H1 (cell line): Measurements from ENCODE around the gene ARFGEF3. TPM values are rescaled to one million over a fixed set of nuclear protein-coding genes. Genes with fewer than 3 reads are reported as not detected.

Experiments
- CTCF ChIA-PET: fragments of 300-600 bp; sonication (Branson Sonifier 250); formaldehyde crosslinking; loops from one replicate; lab custom pipeline; 2021; ENCODE audit not compliant: partially characterized antibody; lab: Charles Lee
- POLR2A ChIA-PET: fragments of 300-600 bp; sonication (Branson Sonifier 250); formaldehyde crosslinking; loops from one replicate; lab custom pipeline; 2021; ENCODE audit warnings: inconsistent platforms; ENCODE audit not compliant: partially characterized antibody; lab: Charles Lee
- DNase-seq, 2 experiments: peaks; one replicate each; pipeline versions ENCODE4 v3.0.0 to v3.0.0-alpha.2; 2010 to 2022; ENCODE audit warnings: low spot score in 2 of 2, low read depth in 1 of 2, mixed read lengths in 1 of 2
- FAIRE-seq: peaks from 2 replicates; lab custom pipeline; 2011; peaks lifted over from hg19 to GRCh38; lab: Jason Lieb, UNC
- H2AFZ ChIP-seq: 2 replicates; pipeline ENCODE4 v1.8.1; 2012; ENCODE audit warnings: low read length, inconsistent platforms
- H2AK5ac ChIP-seq: 2 replicates; pipeline ENCODE4 v1.6.1; 2013; ENCODE audit warnings: low read depth, low read length
- H2BK120ac ChIP-seq: replicated peaks from 2 replicates; pipeline ENCODE3; 2013; ENCODE audit warnings: low read depth, low read length, inconsistent platforms
- H2BK12ac ChIP-seq: 2 replicates; pipeline ENCODE4 v1.6.1; 2013; ENCODE audit warnings: low read depth, low read length
- H2BK15ac ChIP-seq: 2 replicates; pipeline ENCODE4 v1.6.1; 2013; ENCODE audit warnings: low read length
- H2BK20ac ChIP-seq: 2 replicates; pipeline ENCODE4 v1.6.1; 2013; ENCODE audit warnings: low read length
- H2BK5ac ChIP-seq: 2 replicates; pipeline ENCODE4 v1.6.1; 2013; ENCODE audit warnings: low read depth, low read length
- H3K14ac ChIP-seq: 2 replicates; pipeline ENCODE4 v1.6.1; 2013; ENCODE audit warnings: inconsistent platforms; ENCODE audit not compliant: insufficient read length
- H3K18ac ChIP-seq: 2 replicates; pipeline ENCODE4 v1.6.1; 2013; ENCODE audit warnings: low read length; ENCODE audit errors: extremely low read depth
- H3K23ac ChIP-seq: 2 replicates; pipeline ENCODE4 v1.6.1; 2013; ENCODE audit warnings: inconsistent platforms; ENCODE audit not compliant: insufficient read length
- H3K23me2 ChIP-seq: 2 replicates; pipeline ENCODE4 v1.6.1; 2013; ENCODE audit warnings: low read depth, low read length
- H3K27ac ChIP-seq: 2 replicates; pipeline ENCODE4 v1.6.1; 2011; ENCODE audit warnings: low read depth, low read length, inconsistent platforms
- H3K27me3 ChIP-seq, 4 experiments: replicated peaks in 1 of 4; 1 replicate in 1 of 4; 2 replicates in 3 of 4; pipeline versions ENCODE4 v1.6.1 to v1.8.1; 2011 to 2013; ENCODE audit warnings: low read length in 3 of 4, mild to moderate bottlenecking in 3 of 4, inconsistent platforms in 2 of 4, mixed read lengths in 2 of 4, moderate library complexity in 1 of 4; ENCODE audit not compliant: control insufficient read depth in 3 of 4, insufficient read depth in 3 of 4; ENCODE audit errors: extremely low read depth in 1 of 4
- H3K36me3 ChIP-seq, 4 experiments: 2 replicates each; pipeline versions ENCODE4 v1.6.1 to v1.8.1; 2011 to 2013; ENCODE audit warnings: mild to moderate bottlenecking in 4 of 4, low read length in 3 of 4, moderate library complexity in 2 of 4, control low read depth in 1 of 4, inconsistent platforms in 1 of 4; ENCODE audit not compliant: insufficient read depth in 4 of 4, control insufficient read depth in 2 of 4
- H3K4ac ChIP-seq: replicated peaks from 2 replicates; pipeline ENCODE3; 2013; ENCODE audit warnings: low read length, low read depth, mixed read lengths, inconsistent platforms; ENCODE audit not compliant: insufficient read length
- H3K4me1 ChIP-seq, 4 experiments: replicated peaks in 1 of 4; 1 replicate in 1 of 4; 2 replicates in 3 of 4; pipeline versions ENCODE4 v1.6.1 to v1.8.1; 2011 to 2013; ENCODE audit warnings: low read length in 3 of 4, inconsistent platforms in 2 of 4, mixed read lengths in 1 of 4; ENCODE audit not compliant: insufficient read depth in 4 of 4, control insufficient read depth in 3 of 4
- H3K4me2 ChIP-seq, 2 experiments: 2 replicates each; pipeline versions ENCODE4 v1.6.1 to v1.8.1; 2011 to 2013; ENCODE audit warnings: low read depth in 2 of 2, low read length in 2 of 2, control low read depth in 1 of 2, inconsistent platforms in 1 of 2, mild to moderate bottlenecking in 1 of 2; ENCODE audit not compliant: insufficient read depth in 1 of 2
- H3K4me3 ChIP-seq, 4 experiments: fragments of 200-600, 300-600 bp in 1 of 4; sonication (generic), shearing (Covaris generic), sonication (Bioruptor Twin) in 1 of 4; 2 replicates each; pipeline versions ENCODE4 v1.5.1 to v1.8.1; 2011 to 2016; ENCODE audit warnings: low read length in 4 of 4, low read depth in 3 of 4, control low read depth in 2 of 4, inconsistent platforms in 2 of 4, mild to moderate bottlenecking in 2 of 4, mixed read lengths in 1 of 4, moderate library complexity in 1 of 4; ENCODE audit not compliant: insufficient read depth in 2 of 4; ENCODE audit errors: extremely low read depth in 1 of 4
- H3K56ac ChIP-seq: replicated peaks from 2 replicates; pipeline ENCODE3; 2013; ENCODE audit warnings: low read depth, mild to moderate bottlenecking, mixed read lengths, low read length, inconsistent platforms; ENCODE audit not compliant: insufficient read length
- H3K79me1 ChIP-seq: 2 replicates; pipeline ENCODE4 v1.6.1; 2013; ENCODE audit warnings: low read depth, low read length, control low read depth
- H3K79me2 ChIP-seq, 2 experiments: 2 replicates each; pipeline versions ENCODE4 v1.6.1 to v1.8.1; 2012 to 2013; ENCODE audit warnings: low read length in 2 of 2, mild to moderate bottlenecking in 2 of 2, inconsistent platforms in 1 of 2; ENCODE audit not compliant: insufficient read depth in 2 of 2, control insufficient read depth in 1 of 2
- H3K9ac ChIP-seq, 4 experiments: replicated peaks in 1 of 4; 1 replicate in 1 of 4; 2 replicates in 3 of 4; pipeline versions ENCODE4 v1.6.1 to v1.8.1; 2011 to 2013; ENCODE audit warnings: low read depth in 3 of 4, low read length in 3 of 4, control low read depth in 2 of 4, mild to moderate bottlenecking in 2 of 4, moderate library complexity in 2 of 4, inconsistent platforms in 1 of 4; ENCODE audit errors: extremely low read depth in 1 of 4
- H3K9me3 ChIP-seq, 2 experiments: 2 replicates each; pipeline versions ENCODE4 v1.6.1 to v1.8.1; 2012 to 2013; ENCODE audit warnings: mild to moderate bottlenecking in 2 of 2, moderate library complexity in 2 of 2, control low read depth in 1 of 2, inconsistent platforms in 1 of 2, low read depth in 1 of 2, low read length in 1 of 2, mixed read lengths in 1 of 2; ENCODE audit not compliant: insufficient read depth in 2 of 2
- H4K20me1 ChIP-seq, 2 experiments: replicated peaks in 1 of 2; 2 replicates each; pipeline versions ENCODE3 to v1.8.1; 2011 to 2013; ENCODE audit warnings: inconsistent platforms in 2 of 2, low read length in 2 of 2, mild to moderate bottlenecking in 1 of 2; ENCODE audit not compliant: insufficient read depth in 2 of 2, control insufficient read depth in 1 of 2
- H4K5ac ChIP-seq: 2 replicates; pipeline ENCODE4 v1.6.1; 2013; ENCODE audit warnings: low read length, low read depth, mixed read lengths, inconsistent platforms; ENCODE audit not compliant: insufficient read length
- H4K8ac ChIP-seq: 2 replicates; pipeline ENCODE4 v1.8.0; 2013; ENCODE audit warnings: mild to moderate bottlenecking, moderate library complexity, low read length, inconsistent platforms; ENCODE audit not compliant: insufficient read depth; ENCODE audit errors: extremely low read depth
- H4K91ac ChIP-seq: replicated peaks from 2 replicates; pipeline ENCODE3; 2013; ENCODE audit warnings: low read length, mixed read lengths, inconsistent platforms; ENCODE audit not compliant: insufficient read length
- WGBS, 2 experiments: shearing (Covaris generic) in 1 of 2; methylation state at CpG; one replicate each; pipeline versions ENCODE4 v1.1.6 to v1.1.7; 2013 to 2015; ENCODE audit warnings: low lambda C conversion rate in 2 of 2, mixed read lengths in 2 of 2, inconsistent platforms in 1 of 2, low coverage in 1 of 2, missing lambda C conversion rate in 1 of 2; ENCODE audit not compliant: insufficient replicate concordance in 2 of 2, insufficient coverage in 1 of 2, insufficient read length in 1 of 2; ENCODE audit errors: extremely low coverage in 1 of 2, missing lambda C conversion rate in 1 of 2; 5-methylcytosine and 5-hydroxymethylcytosine counted together
- long read RNA-seq, 2 experiments: library from RNA in 1 of 2; library from capped mRNA in 1 of 2; stranded (forward); transcript quantifications; one replicate each; pipeline ENCODE4 v2.0.0, GENCODE V29; 2021; ENCODE audit warnings: inconsistent platforms in 1 of 2
- polyA minus RNA-seq, 3 experiments: library from RNA; depleted of rRNA, polyadenylated mRNA; stranded (reverse); fragments of >200 nt; gene quantifications; 1 replicate in 2 of 3; 2 replicates in 1 of 3; pipeline ENCODE4 v1.2.3, GENCODE V29; 2011
- polyA plus RNA-seq, 7 experiments: library from polyadenylated mRNA; depleted of rRNA in 3 of 7; stranded (reverse) in 5 of 7; unstranded in 2 of 7; fragments of >200 nt in 5 of 7; fragments of 200-250 nt in 2 of 7; gene quantifications; 1 replicate in 5 of 7; 2 replicates in 1 of 7; 4 replicates in 1 of 7; pipeline versions ENCODE4 v1.2.1 to v1.2.3, GENCODE V29; 2011 to 2013; ENCODE audit warnings: missing spikeins in 2 of 7, mixed read lengths in 2 of 7
- total RNA-seq: library from RNA; stranded (reverse); fragmentation: NEBNext Ultra II Directional; extraction: Animal tissue kit (Norgen Biotek cat#: 25700); gene quantifications from 2 replicates; pipeline ENCODE4 v1.2.1, GENCODE V29; 2021

ARFGEF3 gene, protein sequence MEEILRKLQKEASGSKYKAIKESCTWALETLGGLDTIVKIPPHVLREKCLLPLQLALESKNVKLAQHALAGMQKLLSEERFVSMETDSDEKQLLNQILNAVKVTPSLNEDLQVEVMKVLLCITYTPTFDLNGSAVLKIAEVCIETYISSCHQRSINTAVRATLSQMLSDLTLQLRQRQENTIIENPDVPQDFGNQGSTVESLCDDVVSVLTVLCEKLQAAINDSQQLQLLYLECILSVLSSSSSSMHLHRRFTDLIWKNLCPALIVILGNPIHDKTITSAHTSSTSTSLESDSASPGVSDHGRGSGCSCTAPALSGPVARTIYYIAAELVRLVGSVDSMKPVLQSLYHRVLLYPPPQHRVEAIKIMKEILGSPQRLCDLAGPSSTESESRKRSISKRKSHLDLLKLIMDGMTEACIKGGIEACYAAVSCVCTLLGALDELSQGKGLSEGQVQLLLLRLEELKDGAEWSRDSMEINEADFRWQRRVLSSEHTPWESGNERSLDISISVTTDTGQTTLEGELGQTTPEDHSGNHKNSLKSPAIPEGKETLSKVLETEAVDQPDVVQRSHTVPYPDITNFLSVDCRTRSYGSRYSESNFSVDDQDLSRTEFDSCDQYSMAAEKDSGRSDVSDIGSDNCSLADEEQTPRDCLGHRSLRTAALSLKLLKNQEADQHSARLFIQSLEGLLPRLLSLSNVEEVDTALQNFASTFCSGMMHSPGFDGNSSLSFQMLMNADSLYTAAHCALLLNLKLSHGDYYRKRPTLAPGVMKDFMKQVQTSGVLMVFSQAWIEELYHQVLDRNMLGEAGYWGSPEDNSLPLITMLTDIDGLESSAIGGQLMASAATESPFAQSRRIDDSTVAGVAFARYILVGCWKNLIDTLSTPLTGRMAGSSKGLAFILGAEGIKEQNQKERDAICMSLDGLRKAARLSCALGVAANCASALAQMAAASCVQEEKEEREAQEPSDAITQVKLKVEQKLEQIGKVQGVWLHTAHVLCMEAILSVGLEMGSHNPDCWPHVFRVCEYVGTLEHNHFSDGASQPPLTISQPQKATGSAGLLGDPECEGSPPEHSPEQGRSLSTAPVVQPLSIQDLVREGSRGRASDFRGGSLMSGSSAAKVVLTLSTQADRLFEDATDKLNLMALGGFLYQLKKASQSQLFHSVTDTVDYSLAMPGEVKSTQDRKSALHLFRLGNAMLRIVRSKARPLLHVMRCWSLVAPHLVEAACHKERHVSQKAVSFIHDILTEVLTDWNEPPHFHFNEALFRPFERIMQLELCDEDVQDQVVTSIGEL (N-terminal part only)
- total RNA-seq (22.9 and 23.2 TPM in 2 replicates), polyA plus RNA-seq (2011; rRNA removed) (5.6 and 5.8 TPM in 2 replicates), polyA minus RNA-seq (2011; rRNA and poly(A)+ RNA removed) (30.9 and 33.5 TPM in 2 replicates)
- 5.9 TPM for polyA plus RNA-seq (2011; cell fraction: cytosol; rRNA removed)
- polyA plus RNA-seq (2011; cell fraction: nucleus; rRNA removed): 9.8 TPM
- 6.6 to 9.8 TPM (median 9.1 TPM) in 4 replicates for polyA plus RNA-seq (2012, experiment 1 of 2)
- polyA plus RNA-seq (2012, experiment 2 of 2): 0.94 TPM
- polyA plus RNA-seq (2013, experiment 1 of 2): 9.1 TPM
- polyA plus RNA-seq (2013, experiment 2 of 2): 8.4 TPM
- polyA minus RNA-seq (2011; cell fraction: cytosol; rRNA and poly(A)+ RNA removed): 17.6 TPM
- polyA minus RNA-seq (2011; cell fraction: nucleus; rRNA and poly(A)+ RNA removed): 24.6 TPM
- long read RNA-seq, experiment 1, partial matches to known transcripts: 3 of 33 reads
- long read RNA-seq, experiment 1, other reads (novel, unspliced or antisense): 30 of 33 reads
- long read RNA-seq, experiment 2, partial matches to known transcripts: 1 of 2 reads
- long read RNA-seq, experiment 2, other reads (novel, unspliced or antisense): 1 of 2 reads

DNA sequence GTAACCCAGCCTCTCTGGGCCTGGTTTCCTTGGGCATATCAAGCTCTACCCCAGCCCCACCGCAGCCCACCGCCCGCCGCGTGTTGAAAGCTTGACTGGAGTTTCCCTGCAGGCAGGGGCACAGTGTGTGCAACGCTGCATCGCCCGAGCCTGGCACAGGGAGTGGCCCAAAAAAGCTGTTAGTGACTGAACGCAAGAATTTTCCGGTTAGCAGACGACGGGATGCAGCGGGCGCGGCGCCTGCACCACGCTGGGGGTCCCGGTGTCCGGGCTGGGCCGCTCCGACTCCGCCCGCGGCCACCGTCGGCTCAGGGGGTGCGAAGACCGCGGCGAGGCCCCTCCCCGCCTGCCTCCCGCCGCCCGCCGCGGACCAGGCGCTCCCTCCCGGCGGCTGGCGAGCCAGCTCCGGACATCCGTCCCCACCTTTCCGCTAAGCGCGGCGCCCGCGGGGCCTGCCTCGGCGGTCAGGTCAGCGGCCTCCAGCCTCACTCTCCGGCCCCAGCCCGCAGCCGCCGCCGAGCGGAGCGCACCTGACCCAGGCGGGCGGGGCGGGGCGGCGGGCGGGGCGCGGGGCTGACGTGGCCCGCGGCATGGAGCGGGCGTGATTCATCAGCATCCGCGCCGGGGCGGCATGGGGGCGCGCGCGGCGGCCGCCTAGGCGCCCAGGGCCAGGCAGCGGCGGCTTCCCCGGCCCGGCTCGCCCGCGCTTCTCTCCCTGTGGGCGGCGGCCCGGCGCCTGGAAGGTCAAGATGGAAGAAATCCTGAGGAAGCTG lies at the start of gene ARFGEF3:
ARFGEF3 (plus strand) TSS at position 602 of the 773 bp plus-strand sequence; CDS start at position 750, 148 bp downstream.
- POLR2A ChIA-PET: interaction anchor here (0.6 to 2.2 kb wide), 6 partner anchors 15 to 108 kb away, joined by 3 to 6 read pairs (median 4); no protein-coding TSS in a partner anchor
- no peak for FAIRE-seq
- Histone ChIP-seq H2BK5ac (peak within 1 kb of the TSS; percentile 44; the same call in 1 of the 2 replicates), H2AK5ac (no peak within 1 kb of the TSS), H3K27me3 (peaks cover 0 to 3% (median 2%) of the 10 kb centered on the region in 4 experiments; a peak in 4 of 7 replicates), H3K9ac (peak within 1 kb of the TSS; percentile 42 to 70 (median 56)), H3K4me2 (peak within 1 kb of the TSS; percentile 83 to 94), H2BK12ac (peak within 1 kb of the TSS; percentile 22; the same call in 1 of the 2 replicates), H3K56ac (no peak within 1 kb of the TSS), H2AFZ (peak within 1 kb of the TSS; percentile 91), H4K91ac (no peak within 1 kb of the TSS), H3K79me2 (peaks cover 3 to 19% of the 10 kb centered on the region in 2 experiments; a peak in 3 of 4 replicates), H3K18ac (peak within 1 kb of the TSS; percentile 60), H4K20me1 (no peaks in the 10 kb centered on the region), H4K8ac (peak within 1 kb of the TSS; percentile 75; the same call in 1 of the 2 replicates), H2BK120ac (peak within 1 kb of the TSS; percentile 52), H3K23me2 (peaks cover 14% of the 10 kb centered on the region), H4K5ac (no peak within 1 kb of the TSS), H3K36me3 (no peaks in the 10 kb centered on the region), H3K4ac (no peak within 1 kb of the TSS), H3K79me1 (peaks cover 2% of the 10 kb centered on the region; the same call in 1 of the 2 replicates), H3K27ac (no peak within 1 kb of the TSS), H3K4me3 (peak within 1 kb of the TSS; percentile 66 to 90 (median 89)), H3K4me1 (peaks cover 2 to 13% (median 11%) of the 10 kb centered on the region in 4 experiments; a peak in 5 of 7 replicates), H3K14ac (no peak within 1 kb of the TSS), H2BK20ac (no peak within 1 kb of the TSS; the same call in none of the 2 replicates), H3K23ac (no peak within 1 kb of the TSS), H2BK15ac (no peak within 1 kb of the TSS; the same call in 1 of the 2 replicates), H3K9me3 (no peaks in the 10 kb centered on the region)
- CTCF ChIA-PET: interaction anchor here (1.0 to 1.2 kb wide), 3 partner anchors 22 to 74 kb away, joined by 3 to 4 read pairs (median 3); no protein-coding TSS in a partner anchor
- peak in 1 of 2 experiments; percentile 82 for DNase-seq
- 2% methylated on average over 34 of the region's 93 CpGs; no CpG with 5 or more reads in 1 of the 2 experiments for WGBS, 2 experiments
